LoVo (cell line): ENCODE data around the gene TAMALIN.
"Not testable (repeated sequence)": the region's sequence is repeated elsewhere in the genome, so short reads cannot be mapped to it uniquely, and the experiment has no call there.

Experiments used
- DNase-seq: peaks from one replicate; pipeline ENCODE4 v3.0.0-alpha.2; 2016; ENCODE audit warnings: low spot score

Gene TAMALIN

DNA sequence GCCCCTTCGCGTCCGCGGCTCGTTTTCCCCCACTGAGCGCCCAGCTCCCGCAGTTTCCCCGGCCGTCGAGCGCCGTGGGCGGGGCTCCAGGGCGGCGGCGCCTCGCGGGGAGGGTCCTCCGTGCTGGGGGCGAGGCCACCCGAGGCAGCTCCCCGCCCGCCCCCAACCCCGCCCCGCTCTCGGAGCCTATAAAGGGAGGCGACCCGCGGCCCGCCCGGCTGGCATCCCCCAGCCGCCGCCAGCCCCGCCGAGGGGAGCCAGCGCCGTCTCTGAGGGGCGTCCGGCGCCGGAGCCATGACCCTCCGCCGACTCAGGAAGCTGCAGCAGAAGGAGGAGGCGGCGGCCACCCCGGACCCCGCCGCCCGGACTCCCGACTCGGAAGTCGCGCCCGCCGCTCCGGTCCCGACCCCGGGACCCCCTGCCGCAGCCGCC lies at the start of gene TAMALIN:
Gene TAMALIN, plus strand, starts transcription at position 221 of the 432 bp plus-strand sequence. Its CDS starts 74 bp downstream, at position 295.
- no peak for DNase-seq

DNA sequence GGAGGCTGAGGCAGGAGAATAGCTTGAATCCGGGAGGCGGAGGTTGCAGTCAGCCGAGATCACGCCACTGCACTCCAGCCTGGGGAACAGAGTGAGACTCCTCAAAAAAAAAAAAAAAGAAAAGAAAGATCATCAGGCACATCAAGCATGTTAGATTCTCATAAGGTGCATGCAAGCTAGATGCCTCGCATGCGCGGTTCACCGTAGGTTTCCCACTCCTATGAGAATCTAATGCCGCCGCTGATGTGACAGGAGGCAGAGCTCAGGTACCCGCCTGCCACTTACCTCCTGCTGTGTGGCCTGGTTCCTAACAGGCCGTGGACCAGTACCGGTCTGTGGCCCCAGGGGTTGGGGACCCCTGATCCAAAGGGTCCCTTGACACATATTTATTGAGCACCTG lies 48.2 kb upstream of the TAMALIN start:
- no peak for DNase-seq

DNA sequence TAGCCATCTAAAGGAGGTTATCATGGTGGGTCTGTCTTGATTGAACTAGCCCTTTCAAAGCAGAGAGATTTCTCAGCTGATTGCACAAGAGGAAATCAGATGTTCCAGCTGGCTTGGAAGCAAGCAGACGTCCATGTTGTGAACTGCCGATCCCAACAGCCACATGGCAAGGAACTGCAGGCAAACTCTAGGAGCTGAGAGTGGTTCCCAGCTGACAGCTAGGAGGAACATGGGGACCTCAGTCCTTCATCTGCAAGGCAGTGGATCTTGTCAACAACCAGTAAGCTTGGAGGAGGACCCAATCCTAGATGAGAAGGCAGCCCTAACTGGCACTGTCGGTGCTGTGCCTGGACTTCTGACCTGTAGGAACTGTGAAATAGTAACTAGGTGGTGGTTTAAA lies 47.5 kb upstream of the TAMALIN start:
- DNase-seq = no peak

DNA sequence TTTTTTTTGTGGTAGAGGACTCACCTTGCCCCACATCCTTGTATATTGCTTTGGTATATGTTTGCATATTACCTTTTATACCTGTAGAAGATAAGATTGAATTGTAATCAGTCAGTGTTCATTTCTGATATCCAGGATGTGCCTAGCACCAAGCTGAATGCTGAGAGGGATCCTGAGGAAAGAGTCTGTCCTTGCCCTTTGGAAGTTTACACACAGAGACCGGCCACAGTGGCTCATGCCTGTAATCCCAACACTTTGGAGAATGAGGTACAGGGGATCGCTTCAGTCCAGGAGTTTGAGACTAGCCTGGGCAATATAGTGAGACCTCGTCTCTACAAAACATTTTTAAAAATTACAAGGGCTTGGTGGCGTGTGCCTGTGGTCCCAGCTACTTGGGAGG lies 46.8 kb upstream of the TAMALIN start:
- DNase-seq = no peak

DNA sequence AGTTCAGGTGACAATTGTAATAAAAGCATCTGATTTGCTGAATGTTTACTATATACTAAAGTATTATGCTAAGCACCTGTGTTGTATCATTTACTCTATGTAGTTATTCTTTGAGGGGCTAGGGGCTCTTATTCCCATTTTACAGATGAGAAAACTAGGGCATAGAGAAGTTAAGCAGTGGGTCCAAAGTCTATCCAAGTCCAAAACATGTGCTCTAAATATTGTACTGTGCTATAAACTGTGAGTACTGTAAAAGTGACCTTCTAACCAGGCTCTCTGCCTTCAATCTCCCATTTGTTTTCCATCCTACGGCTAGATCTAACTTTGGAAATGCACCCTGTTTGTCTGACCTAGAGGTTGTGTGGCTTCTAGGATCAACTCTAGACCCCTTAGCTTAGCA lies 46.3 kb upstream of the TAMALIN start:
- no peak for DNase-seq

DNA sequence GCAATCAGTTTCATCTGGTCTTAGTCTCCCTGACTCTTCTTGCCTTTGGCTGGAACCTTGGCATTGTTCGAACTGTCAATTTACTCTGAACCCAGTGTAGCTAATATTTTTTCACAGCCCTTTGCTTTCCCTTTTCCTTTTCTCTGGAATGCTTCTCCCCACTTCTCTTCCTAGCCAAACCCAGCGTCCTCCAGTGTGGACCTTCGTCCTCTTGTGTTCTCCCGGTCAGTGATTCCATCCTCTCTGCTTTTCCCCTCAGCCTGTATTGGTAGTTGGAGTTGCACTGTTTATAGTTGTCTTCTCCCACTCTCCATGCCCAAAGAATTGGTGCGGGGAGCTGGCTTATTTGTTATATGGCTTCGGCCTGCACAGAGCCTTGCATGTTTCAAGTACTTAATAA lies 45.9 kb upstream of the TAMALIN start:
- no peak for DNase-seq

DNA sequence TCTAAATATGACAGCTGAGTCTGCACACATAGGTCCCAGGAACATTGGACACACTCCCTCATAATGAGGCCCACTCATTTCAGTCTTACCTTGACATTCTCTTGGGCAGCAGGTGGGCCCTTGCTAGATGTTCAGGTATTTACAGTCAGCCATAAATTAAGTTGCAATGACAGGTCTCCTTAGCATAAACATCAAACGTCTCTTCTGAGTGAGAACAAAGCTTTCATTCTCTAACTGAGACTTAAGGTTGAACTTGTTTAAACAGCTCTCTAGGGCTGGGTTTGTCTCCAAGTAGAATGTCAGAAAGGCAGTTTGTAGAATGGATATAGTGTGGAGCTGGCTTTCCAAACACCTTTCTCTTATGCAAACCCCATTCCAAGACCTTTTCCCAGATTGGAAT lies 44.9 kb upstream of the TAMALIN start:
- peak; percentile 93 for DNase-seq

DNA sequence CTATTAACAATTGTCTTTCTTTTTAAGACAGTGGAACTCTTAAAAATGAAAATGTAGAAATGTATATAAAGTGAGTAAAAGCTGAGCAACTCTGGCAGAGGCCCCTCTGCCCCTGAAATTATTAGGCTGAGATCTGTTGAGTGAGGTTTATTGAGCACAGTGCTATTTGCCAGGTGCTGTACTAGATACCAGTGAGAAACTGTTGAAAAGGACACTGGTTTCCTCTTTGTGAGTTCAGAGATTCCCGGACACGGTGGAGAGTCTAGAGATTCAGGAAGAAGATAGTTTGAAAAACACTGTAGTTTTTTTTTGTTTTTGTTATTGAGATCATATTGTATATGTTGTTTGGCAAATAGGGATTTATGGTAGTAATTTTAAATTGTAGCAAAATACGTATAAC lies 44.0 kb upstream of the TAMALIN start:
- no peak for DNase-seq

DNA sequence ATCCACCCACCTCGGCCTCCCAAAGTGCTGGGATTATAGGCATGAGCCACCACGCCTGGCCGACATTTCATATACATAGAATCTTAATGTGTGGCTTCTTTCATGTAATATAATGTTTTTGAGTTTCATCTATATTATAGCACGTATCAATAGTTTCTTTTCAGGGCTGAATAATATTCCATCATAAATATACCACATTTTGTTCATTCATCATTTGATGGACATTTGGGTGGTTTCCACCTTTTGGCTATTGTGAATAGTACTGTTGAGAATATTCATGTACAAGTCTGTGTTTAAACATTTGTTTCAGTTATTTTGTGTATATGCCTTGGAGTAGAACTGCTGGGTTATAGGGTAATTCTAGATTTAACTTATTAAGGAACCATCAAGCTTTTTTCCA lies 43.3 kb upstream of the TAMALIN start:
- no peak for DNase-seq

DNA sequence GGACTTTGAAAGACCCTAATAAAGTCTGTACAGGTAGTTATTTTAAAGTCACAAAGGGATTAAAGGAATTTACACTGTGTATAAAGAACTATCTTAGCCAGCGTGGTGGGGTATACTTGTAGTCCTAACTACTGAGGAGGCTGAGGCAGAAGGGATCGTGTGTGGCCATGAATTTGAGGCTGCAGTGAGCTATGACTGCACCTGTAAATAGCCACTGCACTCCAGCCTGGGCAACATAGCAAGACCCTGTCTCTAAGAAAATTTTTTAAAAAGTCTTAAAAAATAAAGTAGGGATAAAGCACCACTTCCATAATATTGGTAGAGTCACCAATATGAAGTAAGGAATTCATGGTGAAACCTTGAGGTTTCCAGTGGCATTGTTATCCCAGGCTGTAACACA lies 37.1 kb upstream of the TAMALIN start:
- DNase-seq = no peak

DNA sequence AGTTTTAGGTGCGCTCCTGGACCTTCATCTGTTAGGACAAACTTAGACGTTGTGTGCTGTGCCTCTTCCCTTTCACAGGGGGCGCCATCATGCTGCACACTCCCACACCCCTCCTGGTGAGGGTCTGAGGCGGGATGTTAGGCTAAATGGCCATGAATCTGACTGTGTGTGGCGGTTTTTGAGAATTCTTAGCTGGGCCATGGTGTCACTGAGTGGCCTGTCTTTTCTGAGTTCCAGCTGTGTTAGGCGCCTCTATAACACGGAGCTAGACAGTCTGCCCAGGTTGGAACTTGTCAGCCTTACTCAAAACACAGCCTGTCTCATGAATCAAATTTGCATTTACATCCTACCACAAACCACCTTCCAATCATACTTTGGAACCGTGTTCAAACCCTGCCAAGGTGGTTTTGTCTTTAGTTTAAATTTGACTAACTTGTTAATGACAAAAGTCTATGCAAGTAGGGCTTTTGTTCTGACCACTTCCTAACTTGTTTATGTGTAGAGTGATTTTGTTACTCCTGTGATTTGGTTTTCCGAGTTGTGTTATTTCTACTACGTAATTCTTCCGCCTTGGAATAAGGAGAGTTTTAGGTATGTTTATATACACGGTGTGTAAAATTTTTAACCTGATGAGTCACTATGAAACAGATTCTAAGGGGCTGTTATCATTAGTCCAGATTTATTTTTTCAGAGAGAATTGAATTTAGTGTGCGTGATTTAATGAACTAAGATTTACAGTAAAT lies 35.7 kb upstream of the TAMALIN start:
- no peak for DNase-seq

DNA sequence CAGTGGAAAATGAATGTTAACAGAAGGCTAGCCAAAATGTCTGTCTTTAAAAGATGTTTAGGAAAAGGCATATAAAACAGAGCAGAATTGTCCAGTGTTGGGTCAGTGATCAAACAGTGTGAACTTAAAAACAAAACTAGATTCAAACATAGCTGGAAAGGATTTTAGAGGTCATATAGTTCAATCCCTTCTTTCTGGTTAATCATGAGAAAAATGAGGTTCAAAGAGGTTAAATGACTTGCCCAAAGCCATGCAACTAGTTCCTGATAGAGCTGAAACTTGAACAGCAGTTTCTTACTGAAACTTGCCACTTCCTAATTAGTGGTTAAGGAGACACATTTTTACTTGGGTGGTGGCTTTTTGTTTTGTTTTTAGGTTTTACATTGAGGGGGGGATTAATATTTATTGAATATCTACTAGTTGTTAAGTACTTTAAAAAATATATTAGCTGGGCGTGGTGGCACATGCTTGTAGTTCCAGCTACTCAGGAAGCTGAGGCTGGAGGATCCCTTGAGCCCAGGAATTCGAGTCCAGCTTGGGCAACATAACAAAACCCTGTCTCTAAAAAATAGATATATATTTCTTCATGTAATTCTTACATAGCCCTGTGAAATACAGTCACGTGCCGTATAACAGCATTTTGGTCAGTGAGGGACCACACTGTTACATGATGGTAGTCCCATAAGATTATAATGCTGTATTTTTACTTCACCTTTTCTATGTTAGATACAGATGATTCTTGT lies 34.9 kb upstream of the TAMALIN start:
- no peak for DNase-seq

DNA sequence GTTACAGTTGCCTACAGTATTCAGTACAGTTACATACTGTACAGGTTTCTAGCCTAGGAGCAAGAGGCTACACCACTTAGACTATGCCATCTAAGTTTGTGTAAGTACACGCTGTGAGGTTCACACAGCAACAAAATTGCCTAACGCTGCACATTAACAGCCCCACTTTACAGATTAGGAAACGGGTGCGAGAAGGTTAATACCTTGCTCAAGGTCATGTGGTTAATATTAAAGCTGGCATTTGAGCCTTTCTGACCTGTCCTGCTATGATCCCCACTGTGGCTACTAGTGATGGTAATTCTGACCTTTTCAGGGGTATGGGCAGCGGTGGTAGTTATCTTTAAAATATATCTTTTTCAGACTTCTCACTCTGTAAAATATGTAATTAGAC lies 34.3 kb upstream of the TAMALIN start:
- DNase-seq = no peak

DNA sequence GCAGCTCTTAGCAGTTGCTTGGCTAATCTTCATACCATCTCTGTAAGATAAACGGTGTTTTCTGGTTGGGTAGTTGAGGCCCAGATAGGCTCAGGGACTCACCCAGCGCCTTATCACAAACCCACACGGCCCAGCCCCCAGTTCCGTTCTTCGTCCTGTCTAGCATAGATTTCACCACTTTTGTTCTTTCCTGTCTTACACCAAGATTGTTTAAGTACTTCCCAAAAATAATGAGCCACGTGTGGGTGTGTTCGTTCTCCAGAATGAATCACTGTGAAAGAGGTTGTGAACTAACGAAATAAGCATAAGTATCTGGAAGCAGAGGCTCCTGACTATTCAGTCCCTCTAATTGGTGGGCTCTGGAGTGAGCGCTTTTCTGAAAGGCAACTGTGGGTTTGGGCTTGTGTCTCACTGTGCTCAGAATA lies 33.9 kb upstream of the TAMALIN start:
- no peak for DNase-seq

DNA sequence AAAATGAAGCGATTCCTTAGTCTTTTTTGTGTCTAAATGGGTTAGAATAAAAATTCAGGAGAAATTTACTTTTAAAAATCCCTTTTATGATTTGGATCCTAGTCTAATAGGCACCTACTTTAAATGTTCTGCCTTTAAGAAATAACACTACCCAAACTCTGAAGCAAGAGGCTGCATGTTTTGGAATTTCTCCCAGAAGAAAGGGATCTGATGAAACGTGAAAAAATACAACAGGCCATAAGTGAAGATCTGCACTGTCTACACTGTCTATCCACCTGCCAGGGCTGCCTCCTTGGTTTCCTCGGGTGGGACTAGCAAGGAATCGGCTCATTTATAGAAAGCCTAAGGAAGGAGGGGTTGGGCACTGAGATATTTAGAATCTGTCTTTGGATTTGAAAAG lies 33.2 kb upstream of the TAMALIN start:
- DNase-seq = no peak

DNA sequence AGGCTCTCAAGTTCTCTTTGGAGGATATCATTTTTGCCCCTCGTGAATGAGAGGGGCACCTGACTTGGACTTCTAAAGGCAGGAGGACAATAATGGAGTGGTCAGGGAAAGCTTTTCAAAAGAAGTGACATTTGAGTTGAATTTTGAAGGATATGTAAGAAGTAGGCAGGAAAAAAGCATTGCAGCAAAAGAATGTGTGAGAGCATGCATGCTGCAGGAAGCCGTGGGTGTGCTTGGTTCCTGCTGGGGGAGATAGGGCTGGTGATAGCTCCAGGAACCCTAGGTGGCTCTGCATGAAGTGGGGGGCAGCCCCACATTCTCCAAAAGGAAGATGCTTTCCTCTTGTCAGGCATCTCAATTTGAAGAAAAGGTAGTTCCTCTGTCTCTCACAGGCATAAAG lies 32.1 kb upstream of the TAMALIN start:
- no peak for DNase-seq

DNA sequence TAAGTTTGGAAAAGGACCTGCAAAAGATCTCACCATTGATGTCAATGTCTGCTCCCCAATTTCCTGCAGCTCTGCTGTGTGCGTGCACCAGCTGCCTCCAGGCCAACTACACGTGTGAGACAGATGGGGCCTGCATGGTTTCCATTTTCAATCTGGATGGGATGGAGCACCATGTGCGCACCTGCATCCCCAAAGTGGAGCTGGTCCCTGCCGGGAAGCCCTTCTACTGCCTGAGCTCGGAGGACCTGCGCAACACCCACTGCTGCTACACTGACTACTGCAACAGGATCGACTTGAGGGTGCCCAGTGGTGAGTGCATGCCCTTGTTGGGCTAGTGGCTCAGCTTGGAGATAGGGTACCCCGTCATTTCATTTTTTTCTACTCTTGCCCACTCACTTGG lies 31.6 kb upstream of the TAMALIN start:
- no peak for DNase-seq

DNA sequence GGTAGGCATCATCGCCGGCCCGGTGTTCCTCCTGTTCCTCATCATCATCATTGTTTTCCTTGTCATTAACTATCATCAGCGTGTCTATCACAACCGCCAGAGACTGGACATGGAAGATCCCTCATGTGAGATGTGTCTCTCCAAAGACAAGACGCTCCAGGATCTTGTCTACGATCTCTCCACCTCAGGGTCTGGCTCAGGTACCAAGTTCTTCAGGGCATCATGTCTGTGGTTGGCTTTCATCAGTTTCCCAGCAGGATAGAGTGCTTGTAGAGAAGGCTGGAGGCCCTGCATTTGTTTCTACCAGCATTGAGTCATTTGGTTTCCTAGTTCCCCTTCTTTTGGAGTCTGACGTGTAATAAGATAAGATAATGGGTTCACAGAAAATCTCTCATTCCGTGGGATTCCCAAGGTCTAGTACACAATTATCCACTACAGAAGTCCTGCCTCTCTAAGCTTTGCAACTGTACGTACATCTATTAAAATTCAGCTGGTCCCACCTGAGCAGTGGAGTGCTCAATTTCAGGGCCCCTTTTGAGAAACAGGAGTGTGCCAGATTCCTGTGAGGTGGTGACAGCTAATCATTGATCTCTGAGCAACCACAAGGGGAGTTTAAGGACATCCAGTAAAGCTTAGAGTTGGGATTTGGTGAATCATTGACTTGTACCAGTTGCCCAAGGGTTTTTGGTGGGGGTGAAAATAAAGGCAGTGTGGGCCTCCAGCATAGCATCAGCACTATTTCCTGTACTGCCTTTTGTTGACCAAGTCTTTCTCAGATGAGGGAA lies 30.2 kb upstream of the TAMALIN start:
- no peak for DNase-seq

DNA sequence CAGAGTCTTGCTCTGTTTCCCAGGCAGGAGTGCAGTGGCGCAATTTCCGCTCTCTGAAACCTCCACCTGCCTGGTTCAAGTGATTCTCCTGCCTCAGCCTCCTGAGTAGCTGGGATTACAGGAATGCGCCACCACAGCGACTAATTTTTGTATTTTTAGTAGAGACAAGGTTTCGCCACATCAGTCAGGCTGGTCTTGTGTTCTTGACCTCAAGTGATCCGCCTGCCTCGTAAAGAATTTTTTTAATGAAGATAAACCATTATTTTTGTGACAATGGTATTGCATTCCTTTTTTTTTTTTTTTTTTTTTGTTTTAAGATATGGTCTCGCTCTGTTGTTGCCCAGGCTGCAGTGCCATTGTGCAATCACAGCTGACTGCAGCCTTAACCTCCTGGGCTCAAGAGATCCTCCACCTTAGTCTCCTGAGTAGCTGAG lies 29.4 kb upstream of the TAMALIN start:
- DNase-seq = no peak

DNA sequence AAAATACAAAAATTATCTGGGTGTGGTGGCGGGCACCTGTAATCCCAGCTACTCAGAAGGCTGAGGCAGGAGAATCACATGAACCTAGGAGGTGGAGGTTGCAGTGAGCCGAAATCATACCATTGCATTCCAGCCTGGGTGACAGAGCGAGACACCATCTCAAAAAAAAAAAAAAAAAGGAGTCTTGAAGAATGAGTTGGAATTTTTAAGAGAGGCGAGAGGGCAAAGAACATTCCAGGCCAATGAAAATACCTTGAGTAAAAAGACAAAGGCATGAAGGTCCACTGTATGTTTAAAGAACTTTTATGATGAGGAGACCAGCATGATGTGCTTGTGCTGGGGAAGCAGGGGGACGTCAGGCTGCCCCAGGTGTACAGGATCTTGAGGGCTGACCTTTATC lies 27.4 kb upstream of the TAMALIN start:
- DNase-seq = not testable (repeated sequence)

DNA sequence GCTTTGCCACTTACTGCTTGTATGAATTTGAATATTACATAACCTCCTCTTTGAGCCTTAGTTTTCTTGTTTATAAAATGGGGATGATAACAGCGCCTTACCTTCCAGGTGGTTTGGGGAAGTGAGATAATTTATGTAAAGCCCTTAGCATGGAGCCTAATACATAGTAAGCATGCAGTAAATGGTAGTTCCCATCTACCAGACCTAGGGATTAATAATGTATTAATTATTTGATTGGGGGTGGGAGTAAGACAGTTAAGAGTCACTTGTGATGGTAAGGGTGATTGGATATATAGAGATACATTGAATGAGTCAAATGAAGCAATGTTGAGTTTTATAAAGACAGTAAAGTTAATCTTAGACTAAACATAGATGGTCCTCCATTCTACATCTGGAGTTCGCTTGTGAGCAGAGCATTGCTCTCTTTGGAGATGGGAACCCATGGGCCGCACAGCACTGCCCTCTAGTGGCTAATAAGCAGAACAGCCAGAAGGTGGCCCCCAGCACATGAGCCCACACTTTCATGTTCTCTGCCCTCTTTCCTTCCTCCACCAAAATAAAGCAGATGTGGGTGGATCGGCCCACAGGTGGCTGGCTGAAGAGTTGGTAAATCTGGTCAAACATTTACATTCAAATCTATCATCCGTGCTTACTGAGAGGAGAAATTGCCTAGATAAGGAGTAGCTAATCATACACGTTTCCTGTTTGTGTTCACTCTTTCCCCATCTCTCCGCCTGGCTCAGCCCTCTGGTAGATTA lies 26.5 kb upstream of the TAMALIN start:
- DNase-seq = peak; percentile 81

DNA sequence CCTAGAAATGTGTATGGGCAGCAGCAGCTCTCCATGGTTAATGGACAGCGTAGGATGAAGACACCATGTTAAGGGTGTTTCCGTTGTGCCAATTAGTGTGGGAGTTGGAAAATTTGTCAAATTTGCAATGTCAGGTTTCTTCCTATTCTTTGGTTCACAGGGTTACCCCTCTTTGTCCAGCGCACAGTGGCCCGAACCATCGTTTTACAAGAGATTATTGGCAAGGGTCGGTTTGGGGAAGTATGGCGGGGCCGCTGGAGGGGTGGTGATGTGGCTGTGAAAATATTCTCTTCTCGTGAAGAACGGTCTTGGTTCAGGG lies 26.0 kb upstream of the TAMALIN start:
- no peak for DNase-seq
